BLaER1 treated with 17β-estradiol and CSF1 and Interleukin-3, amounts not matched to agents 10 nM and 100 nM (cell line): Measurements from ENCODE around the gene G6PD.
A peak's percentile ranks its signal among the peaks of the same experiment; 100 is the strongest.
"Not testable (repeated sequence)": the region's sequence is repeated elsewhere in the genome, so short reads cannot be mapped to it uniquely, and the experiment has no call there.

Experiments used
- H3K27ac ChIP-seq, 11 experiments: shearing (Covaris generic); formaldehyde crosslinking; 2 replicates each; pipeline ENCODE4 v1.8.1; 2022
- H3K27me3 ChIP-seq, 11 experiments: shearing (Covaris generic); formaldehyde crosslinking; 2 replicates each; pipeline ENCODE4 v1.8.1; 2022
- H3K36me3 ChIP-seq, 11 experiments: shearing (Covaris generic); formaldehyde crosslinking; 2 replicates each; pipeline ENCODE4 v1.8.1; 2022
- H3K4me1 ChIP-seq, 10 experiments: shearing (Covaris generic); formaldehyde crosslinking; 2 replicates each; pipeline ENCODE4 v1.8.1; 2022
- H3K4me2 ChIP-seq, 11 experiments: shearing (Covaris generic); formaldehyde crosslinking; 2 replicates each; pipeline ENCODE4 v1.8.1; 2022
- H3K4me3 ChIP-seq, 10 experiments: shearing (Covaris generic); formaldehyde crosslinking; 2 replicates each; pipeline ENCODE4 v1.8.1; 2022
- H3K9ac ChIP-seq, 11 experiments: shearing (Covaris generic); formaldehyde crosslinking; 2 replicates each; pipeline ENCODE4 v1.8.1; 2022
- H3K9me3 ChIP-seq, 11 experiments: shearing (Covaris generic); formaldehyde crosslinking; replicated peaks in 1 of 11; 2 replicates each; pipeline ENCODE4 v1.8.1; 2022
- H4K20me1 ChIP-seq, 11 experiments: shearing (Covaris generic); formaldehyde crosslinking; 2 replicates each; pipeline ENCODE4 v1.8.1; 2022
- Cebpa-rat ChIP-seq, 11 experiments: shearing (Covaris generic); IDR thresholded peaks; 2 replicates each; pipeline ENCODE4 v1.8.1; 2022

Gene G6PD

GRCh38 chrX:154546354-154547244, at the start of gene G6PD:
TSS of gene G6PD (minus strand) at chrX:154546846. CDS start at chrX:154546155, 691 bp downstream.
- Histone ChIP-seq H3K4me1 (peaks cover 52 to 66% (median 60%) of the 10 kb centered on the region in 10 experiments), H3K27me3 (peaks cover 40 to 84% (median 67%) of the 10 kb centered on the region in 11 experiments)
- no peak for TF ChIP-seq Cebpa-rat (IDR thresholded peaks at IDR 0.05)

GRCh38 chrX:154595559-154596249, 49.1 kb upstream of the G6PD start:
- Histone ChIP-seq H3K9me3 (peaks cover 22 to 67% (median 40%) of the 10 kb centered on the region in 11 experiments), H3K36me3 (no peaks in the 10 kb centered on the region), H3K27me3 (peaks cover 60 to 95% (median 90%) of the 10 kb centered on the region in 11 experiments), H3K27ac (no peak overlapping the region), H3K4me2 (peak overlapping the region in 3 of 11 experiments; percentile 0 to 32 (median 8); a peak in 3 of 22 replicates), H4K20me1 (no peaks in the 10 kb centered on the region), H3K4me1 (peaks cover 8 to 24% (median 10%) of the 10 kb centered on the region in 10 experiments; a peak in 16 of 20 replicates), H3K4me3 (no peak overlapping the region), H3K9ac (no peak overlapping the region)
- TF ChIP-seq Cebpa-rat (IDR thresholded peaks at IDR 0.05) = no peak

More at GRCh38 chrX:154546354-154547244, at the start of gene G6PD:
- Histone ChIP-seq H3K9me3 (peaks cover 0 to 48% (median 22%) of the 10 kb centered on the region in 11 experiments; a peak in 17 of 22 replicates), H4K20me1 (peaks cover 0 to 37% (median 17%) of the 10 kb centered on the region in 11 experiments; a peak in 15 of 22 replicates), H3K9ac (peak within 1 kb of the TSS; percentile 84 to 91 (median 87)), H3K4me3 (peak within 1 kb of the TSS; percentile 58 to 80 (median 74)), H3K36me3 (peaks cover 0 to 20% (median 9%) of the 10 kb centered on the region in 11 experiments; a peak in 9 of 22 replicates), H3K4me2 (peak within 1 kb of the TSS; percentile 70 to 92 (median 86)), H3K27ac (peak within 1 kb of the TSS; percentile 66 to 98 (median 87))

GRCh38 chrX:154594491-154594890, 47.8 kb upstream of the G6PD start:
- H3K4me3 ChIP-seq = no peak overlapping the region

GRCh38 chrX:154593201-154593600, 46.6 kb upstream of the G6PD start:
- no peak for TF ChIP-seq Cebpa-rat (IDR thresholded peaks at IDR 0.05)
- Histone ChIP-seq H3K4me2 (no peak overlapping the region), H3K27me3 (peaks cover 46 to 70% (median 65%) of the 10 kb centered on the region in 11 experiments)

More at GRCh38 chrX:154594491-154594890, 47.8 kb upstream of the G6PD start:
- no peak overlapping the region for H3K27ac ChIP-seq
- no peak overlapping the region for H3K4me2 ChIP-seq
- H3K27me3 ChIP-seq = peaks cover 51 to 83% (median 78%) of the 10 kb centered on the region in 11 experiments
- no peaks in the 10 kb centered on the region for H3K36me3 ChIP-seq
- no peaks in the 10 kb centered on the region for H4K20me1 ChIP-seq
- peaks cover 0 to 12% (median 1%) of the 10 kb centered on the region in 10 experiments; a peak in 10 of 20 replicates for H3K4me1 ChIP-seq
- peaks cover 22 to 61% (median 40%) of the 10 kb centered on the region in 11 experiments for H3K9me3 ChIP-seq
- no peak overlapping the region for H3K9ac ChIP-seq
- TF ChIP-seq Cebpa-rat (IDR thresholded peaks at IDR 0.05) = no peak

GRCh38 chrX:154592505-154592904, 45.9 kb upstream of the G6PD start:
- Histone ChIP-seq H3K9me3 (peaks cover 16 to 44% (median 36%) of the 10 kb centered on the region in 11 experiments), H3K4me1 (peaks cover 0 to 10% (median 0%) of the 10 kb centered on the region in 10 experiments; a peak in 5 of 20 replicates), H3K4me2 (no peak overlapping the region), H3K36me3 (no peaks in the 10 kb centered on the region), H3K9ac (no peak overlapping the region), H3K27ac (no peak overlapping the region), H3K4me3 (no peak overlapping the region), H4K20me1 (no peaks in the 10 kb centered on the region), H3K27me3 (peaks cover 46 to 64% (median 59%) of the 10 kb centered on the region in 11 experiments)
- no peak for TF ChIP-seq Cebpa-rat (IDR thresholded peaks at IDR 0.05)

More at GRCh38 chrX:154593201-154593600, 46.6 kb upstream of the G6PD start:
- Histone ChIP-seq H3K36me3 (no peaks in the 10 kb centered on the region), H3K9me3 (peaks cover 22 to 51% (median 40%) of the 10 kb centered on the region in 11 experiments), H4K20me1 (no peaks in the 10 kb centered on the region), H3K4me1 (peaks cover 0 to 10% (median 0%) of the 10 kb centered on the region in 10 experiments; a peak in 5 of 20 replicates), H3K9ac (no peak overlapping the region), H3K4me3 (no peak overlapping the region), H3K27ac (no peak overlapping the region)

- peaks cover 9 to 35% (median 26%) of the 10 kb centered on the region in 11 experiments; a peak in 19 of 22 replicates for H3K9me3 ChIP-seq
- not testable (repeated sequence) for H3K4me3 ChIP-seq
Observed at GRCh38 chrX:154590415-154590814, 43.8 kb upstream of the G6PD start.

GRCh38 chrX:154584585-154585183, 38.0 kb upstream of the G6PD start, which contains the start of gene CTAG1A:
TSS of gene CTAG1A (plus strand) at chrX:154585133. CDS start at chrX:154585207, 74 bp downstream.
- not testable (repeated sequence) for H3K9ac ChIP-seq, H3K27me3 ChIP-seq, H3K36me3 ChIP-seq, H3K4me2 ChIP-seq, H3K9me3 ChIP-seq, H3K27ac ChIP-seq, H4K20me1 ChIP-seq, H3K4me3 ChIP-seq, H3K4me1 ChIP-seq

More at GRCh38 chrX:154590415-154590814, 43.8 kb upstream of the G6PD start:
- H3K4me2 ChIP-seq, H3K27ac ChIP-seq, H4K20me1 ChIP-seq, H3K4me1 ChIP-seq, H3K36me3 ChIP-seq, H3K9ac ChIP-seq: not testable (repeated sequence)
- H3K27me3 ChIP-seq = peaks cover 30 to 43% (median 38%) of the 10 kb centered on the region in 11 experiments; a peak in 21 of 22 replicates

GRCh38 chrX:154582994-154583393, 36.3 kb upstream of the G6PD start:
- H3K9ac ChIP-seq, H3K36me3 ChIP-seq, H3K4me1 ChIP-seq, H3K27ac ChIP-seq, H3K27me3 ChIP-seq, H3K9me3 ChIP-seq, H4K20me1 ChIP-seq, H3K4me3 ChIP-seq, H3K4me2 ChIP-seq: not testable (repeated sequence)

- not testable (repeated sequence) for H3K9ac ChIP-seq, H3K4me1 ChIP-seq
Observed at GRCh38 chrX:154575076-154575475, 28.4 kb upstream of the G6PD start.

GRCh38 chrX:154573061-154573460, 26.4 kb upstream of the G6PD start:
- H3K27me3 ChIP-seq, H3K4me1 ChIP-seq, H3K9me3 ChIP-seq, H3K36me3 ChIP-seq, H3K9ac ChIP-seq, H3K4me3 ChIP-seq, H3K27ac ChIP-seq, H4K20me1 ChIP-seq, H3K4me2 ChIP-seq: not testable (repeated sequence)

More at GRCh38 chrX:154575076-154575475, 28.4 kb upstream of the G6PD start:
- not testable (repeated sequence) for H3K27me3 ChIP-seq, H3K27ac ChIP-seq, H4K20me1 ChIP-seq, H3K36me3 ChIP-seq, H3K4me3 ChIP-seq, H3K4me2 ChIP-seq, H3K9me3 ChIP-seq

- H3K9me3 ChIP-seq, H4K20me1 ChIP-seq, H3K27ac ChIP-seq, H3K4me1 ChIP-seq, H3K9ac ChIP-seq, H3K4me3 ChIP-seq, H3K36me3 ChIP-seq, H3K4me2 ChIP-seq, H3K27me3 ChIP-seq: not testable (repeated sequence)
Observed at GRCh38 chrX:154570361-154570760, 23.7 kb upstream of the G6PD start.

GRCh38 chrX:154562295-154562694, 15.6 kb upstream of the G6PD start:
- H3K27ac ChIP-seq, H3K4me2 ChIP-seq, H3K9me3 ChIP-seq, H3K4me3 ChIP-seq, H4K20me1 ChIP-seq, H3K36me3 ChIP-seq, H3K9ac ChIP-seq, H3K27me3 ChIP-seq, H3K4me1 ChIP-seq: not testable (repeated sequence)
